ENCODE measurements around the gene ZNF839. TPM values are rescaled to one million over a fixed set of nuclear protein-coding genes. Genes with fewer than 3 reads are reported as not detected.
"Not testable (repeated sequence)": the region's sequence is repeated elsewhere in the genome, so short reads cannot be mapped to it uniquely, and the experiment has no call there.

The ZNF839 gene
- total and polyA plus RNA-seq, 12 donors, result 7.4 to 28.2 (median 14.5) TPM

DNA sequence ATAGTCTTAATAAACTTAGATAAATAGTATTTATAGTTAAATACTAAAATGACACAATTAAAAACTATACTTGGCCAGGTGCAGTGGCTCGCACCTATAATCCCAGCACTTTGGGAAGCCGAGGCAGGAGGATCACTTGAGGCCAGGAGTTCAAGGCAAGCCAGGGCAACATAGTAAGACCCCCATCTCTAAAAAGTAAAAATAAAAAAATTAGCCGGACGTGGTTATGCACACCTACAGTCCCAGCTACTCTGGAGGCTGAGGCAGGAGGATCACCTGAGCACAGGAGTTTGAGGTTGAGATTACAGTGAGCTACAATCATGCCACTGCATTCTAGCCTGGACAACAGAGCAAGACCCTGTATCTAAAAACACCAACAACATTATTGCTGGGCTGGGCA, 27.1 kb downstream of the ZNF839 start:
- intact Hi-C loops (cut with DNase I), result no loop called here
- WGBS, 4 donors, result 94 to 97% (median 95%) methylated on average over 4 of the region's 4 CpGs
- TF ChIP-seq, protein P1, sequence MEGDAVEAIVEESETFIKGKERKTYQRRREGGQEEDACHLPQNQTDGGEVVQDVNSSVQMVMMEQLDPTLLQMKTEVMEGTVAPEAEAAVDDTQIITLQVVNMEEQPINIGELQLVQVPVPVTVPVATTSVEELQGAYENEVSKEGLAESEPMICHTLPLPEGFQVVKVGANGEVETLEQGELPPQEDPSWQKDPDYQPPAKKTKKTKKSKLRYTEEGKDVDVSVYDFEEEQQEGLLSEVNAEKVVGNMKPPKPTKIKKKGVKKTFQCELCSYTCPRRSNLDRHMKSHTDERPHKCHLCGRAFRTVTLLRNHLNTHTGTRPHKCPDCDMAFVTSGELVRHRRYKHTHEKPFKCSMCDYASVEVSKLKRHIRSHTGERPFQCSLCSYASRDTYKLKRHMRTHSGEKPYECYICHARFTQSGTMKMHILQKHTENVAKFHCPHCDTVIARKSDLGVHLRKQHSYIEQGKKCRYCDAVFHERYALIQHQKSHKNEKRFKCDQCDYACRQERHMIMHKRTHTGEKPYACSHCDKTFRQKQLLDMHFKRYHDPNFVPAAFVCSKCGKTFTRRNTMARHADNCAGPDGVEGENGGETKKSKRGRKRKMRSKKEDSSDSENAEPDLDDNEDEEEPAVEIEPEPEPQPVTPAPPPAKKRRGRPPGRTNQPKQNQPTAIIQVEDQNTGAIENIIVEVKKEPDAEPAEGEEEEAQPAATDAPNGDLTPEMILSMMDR (IDR thresholded peaks at IDR 0.05), result no peak
- Histone ChIP-seq H3K36me3 (replicated peaks in 1 of 2) (peaks cover 0 to 69% of the 10 kb centered on the region in 2 donors), H3K9me3 (replicated peaks in 1 of 3) (no peaks in the 10 kb centered on the region), H3K4me3 (no peak overlapping the region), H3K27ac (no peak overlapping the region), H3K4me1 (replicated peaks in 1 of 2) (no peaks in the 10 kb centered on the region), H3K27me3 (no peaks in the 10 kb centered on the region)
- no peak for DNase-seq

DNA sequence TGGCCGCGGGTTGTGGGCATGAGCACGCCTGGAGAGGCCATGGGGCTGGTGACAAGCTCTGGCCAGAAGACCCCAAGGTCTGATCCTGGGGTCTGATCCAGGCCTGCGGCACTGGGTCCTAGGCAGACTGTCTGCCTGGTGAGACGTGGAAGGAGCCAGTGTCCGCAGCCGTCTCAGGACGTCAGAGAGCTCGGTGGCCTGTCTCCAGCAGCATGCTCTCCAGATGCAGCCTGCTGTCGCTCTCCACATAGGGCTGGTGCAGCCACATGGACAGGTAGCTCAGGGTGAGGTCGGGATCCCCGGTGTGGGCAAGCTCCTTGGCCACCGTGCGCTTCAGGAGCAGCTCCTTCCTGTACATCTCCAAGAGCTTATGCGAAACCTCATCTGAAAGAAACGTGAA, 28.8 kb downstream of the ZNF839 start:
- intact Hi-C loops (cut with DNase I), result no loop called here
- H3K36me3 ChIP-seq (replicated peaks in 1 of 2), result peaks cover 0 to 66% of the 10 kb centered on the region in 2 donors
- 89 to 93% (median 92%) methylated on average over 10 to 16 of the region's 16 CpGs for WGBS, 4 donors

DNA sequence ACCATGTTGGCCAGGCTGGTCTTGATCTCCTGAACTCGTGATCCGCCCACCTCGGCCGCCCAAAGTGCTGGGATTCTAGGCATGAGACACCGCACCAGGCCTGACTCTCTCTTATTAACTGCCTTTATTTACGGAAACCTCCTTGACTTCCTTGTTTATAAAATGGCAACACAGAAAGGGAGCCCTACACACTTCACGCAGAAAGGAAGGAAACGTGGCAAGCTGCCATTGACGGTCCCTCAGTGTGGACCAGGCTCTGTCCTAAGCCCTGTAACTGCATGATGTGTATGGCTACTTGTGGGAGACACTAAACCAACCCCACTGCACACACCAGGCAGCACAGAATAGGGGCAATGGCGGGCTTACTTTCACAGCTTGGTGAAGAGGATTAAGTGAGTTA, 31.5 kb downstream of the ZNF839 start:
- H3K9me3 ChIP-seq (replicated peaks in 1 of 3), result no peaks in the 10 kb centered on the region

More for the DNA sequence above, 28.8 kb downstream of the ZNF839 start:
- Histone ChIP-seq H3K27ac (no peak overlapping the region), H3K4me1 (replicated peaks in 1 of 2) (no peaks in the 10 kb centered on the region), H3K27me3 (no peaks in the 10 kb centered on the region), H3K9me3 (replicated peaks in 1 of 3) (no peaks in the 10 kb centered on the region), H3K4me3 (no peak overlapping the region)
- no peak for DNase-seq
- TF ChIP-seq, protein P1 (IDR thresholded peaks at IDR 0.05), result no peak
- TF ChIP-seq POLR2A (IDR thresholded peaks at IDR 0.05), result no peak

DNA sequence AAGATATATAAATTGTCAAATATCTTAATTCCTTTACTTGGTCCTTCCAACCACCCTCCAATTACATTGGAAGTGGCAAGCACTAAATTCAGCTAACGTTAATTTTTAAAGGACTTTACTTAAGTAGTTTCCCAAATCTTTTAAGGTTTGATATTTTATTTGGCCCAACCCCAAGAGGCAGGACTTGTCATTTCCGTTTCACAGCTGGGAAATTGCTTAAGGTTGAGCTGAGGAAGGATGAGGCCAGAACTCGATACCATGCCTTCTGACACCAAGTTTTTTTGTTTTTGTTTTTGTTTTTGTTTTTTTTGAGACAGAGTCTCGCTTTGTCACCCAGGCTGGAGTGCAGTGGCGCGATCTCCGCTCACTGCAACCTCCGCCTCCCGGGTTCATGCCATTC, 32.0 kb downstream of the ZNF839 start:
- H3K9me3 ChIP-seq (replicated peaks in 1 of 3); intact Hi-C loops (cut with DNase I); H3K27me3 ChIP-seq; H3K4me3 ChIP-seq; DNase-seq; H3K4me1 ChIP-seq (replicated peaks in 1 of 2): not testable (repeated sequence)
- WGBS, 4 donors, result 64 to 70% (median 67%) methylated on average over 9 of the region's 9 CpGs
- H3K36me3 ChIP-seq (replicated peaks in 1 of 2), result peaks cover 0 to 73% of the 10 kb centered on the region in 2 donors
- peak overlapping the region in 2 of 5 donors; percentile 41 to 68 for H3K27ac ChIP-seq

More for the DNA sequence above, 31.5 kb downstream of the ZNF839 start:
- H3K36me3 ChIP-seq (replicated peaks in 1 of 2), result peaks cover 0 to 73% of the 10 kb centered on the region in 2 donors
- DNase-seq, result peak in 4 of 7 donors; percentile 23 to 60 (median 30)
- no peak for TF ChIP-seq POLR2A (IDR thresholded peaks at IDR 0.05)
- TF ChIP-seq, protein P1 (IDR thresholded peaks at IDR 0.05), result no peak
- peak overlapping the region in 2 of 5 donors; percentile 41 to 68 for H3K27ac ChIP-seq
- intact Hi-C loops (cut with DNase I), result no loop called here
- H3K4me1 ChIP-seq (replicated peaks in 1 of 2), result no peaks in the 10 kb centered on the region
- no peaks in the 10 kb centered on the region for H3K27me3 ChIP-seq
- no peak overlapping the region for H3K4me3 ChIP-seq
- 80 to 83% (median 82%) methylated on average over 8 to 10 of the region's 10 CpGs for WGBS, 4 donors

DNA sequence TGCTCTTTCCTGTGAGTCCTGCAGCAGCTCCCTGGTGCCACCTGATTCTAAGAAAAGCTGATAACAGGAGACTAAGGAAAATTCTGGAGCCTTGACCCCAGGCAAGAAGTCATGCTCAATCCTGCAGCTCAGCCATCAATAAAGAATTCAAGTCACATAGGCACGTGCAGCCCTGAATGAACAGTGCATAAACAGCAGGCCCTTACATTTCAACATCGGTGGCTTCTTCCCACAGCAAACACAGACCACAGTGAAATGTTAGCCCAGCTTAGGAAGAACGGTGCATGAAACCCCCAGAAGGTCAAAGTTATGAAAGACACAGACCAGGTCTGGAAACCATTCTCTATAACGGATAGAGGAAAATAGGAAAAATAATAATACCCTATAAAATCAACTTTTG, 32.7 kb downstream of the ZNF839 start:
- Histone ChIP-seq H3K4me3 (no peak overlapping the region), H3K27ac (peak overlapping the region in 2 of 5 donors; percentile 6 to 53), H3K4me1 (replicated peaks in 1 of 2) (no peaks in the 10 kb centered on the region), H3K9me3 (replicated peaks in 1 of 3) (no peaks in the 10 kb centered on the region), H3K36me3 (replicated peaks in 1 of 2) (peaks cover 0 to 73% of the 10 kb centered on the region in 2 donors), H3K27me3 (no peaks in the 10 kb centered on the region)
- intact Hi-C loops (cut with DNase I), result no loop called here
- TF ChIP-seq POLR2A (IDR thresholded peaks at IDR 0.05), result no peak
- TF ChIP-seq, protein P1 (IDR thresholded peaks at IDR 0.05), result no peak
- no peak for DNase-seq
- 78 to 87% (median 84%) methylated on average over 4 of the region's 4 CpGs for WGBS, 4 donors

All from adrenal gland (tissue), 12 donors.